Activated CD4-positive, CD25-positive, alpha-beta regulatory T cell treated with anti-CD3 and anti-CD28 coated beads, Interleukin-2, amount 50 U/mL, for 72 hours (primary cell): Measurements from ENCODE around the gene CACUL1.
"Not testable (repeated sequence)": the region's sequence is repeated elsewhere in the genome, so short reads cannot be mapped to it uniquely, and the experiment has no call there.

Experiments used
- DNase-seq: peaks from one replicate; pipeline ENCODE4 v3.0.0; 2021

The CACUL1 gene

DNA sequence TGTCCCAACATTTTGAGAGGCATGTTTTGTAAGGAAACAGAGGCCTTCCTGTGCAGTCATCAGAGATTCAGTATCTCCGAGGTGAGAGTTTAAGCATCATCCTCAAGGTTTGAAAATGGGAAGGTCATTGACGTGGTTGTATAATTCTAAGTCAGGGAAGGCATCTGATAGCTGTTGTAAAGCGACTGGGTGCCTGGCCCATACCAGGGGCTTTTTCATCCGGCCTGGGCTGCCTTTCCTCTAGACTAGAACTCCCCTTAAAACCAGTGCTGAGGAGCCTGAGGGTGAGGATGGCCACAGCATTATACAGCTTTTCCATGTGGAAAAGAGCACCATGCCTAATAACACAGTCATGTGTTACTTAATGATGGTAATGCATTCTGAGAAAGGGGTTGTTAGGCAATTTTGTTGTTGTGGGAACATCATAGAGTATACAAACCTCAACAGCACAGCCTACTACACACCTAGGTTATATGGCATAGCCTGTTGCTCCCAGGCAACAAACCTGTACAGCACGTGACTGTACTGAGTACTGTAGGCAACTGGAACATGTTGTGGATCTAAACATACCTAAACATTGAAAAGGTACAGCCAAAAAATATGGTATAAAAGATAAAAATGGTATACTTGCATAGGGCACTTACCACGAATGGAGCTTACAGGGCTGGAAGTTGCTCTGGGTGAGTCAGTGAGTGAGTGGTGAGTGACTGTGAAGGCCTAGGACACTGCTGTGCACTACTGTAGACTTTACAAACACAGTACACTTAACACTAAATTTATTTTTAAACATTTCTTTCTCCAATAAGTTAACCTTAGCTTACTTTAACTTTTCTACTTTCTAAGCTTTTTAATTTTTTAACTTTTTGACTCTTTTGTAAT is 13.5 kb upstream of the CACUL1 start:
- no peak for DNase-seq

DNA sequence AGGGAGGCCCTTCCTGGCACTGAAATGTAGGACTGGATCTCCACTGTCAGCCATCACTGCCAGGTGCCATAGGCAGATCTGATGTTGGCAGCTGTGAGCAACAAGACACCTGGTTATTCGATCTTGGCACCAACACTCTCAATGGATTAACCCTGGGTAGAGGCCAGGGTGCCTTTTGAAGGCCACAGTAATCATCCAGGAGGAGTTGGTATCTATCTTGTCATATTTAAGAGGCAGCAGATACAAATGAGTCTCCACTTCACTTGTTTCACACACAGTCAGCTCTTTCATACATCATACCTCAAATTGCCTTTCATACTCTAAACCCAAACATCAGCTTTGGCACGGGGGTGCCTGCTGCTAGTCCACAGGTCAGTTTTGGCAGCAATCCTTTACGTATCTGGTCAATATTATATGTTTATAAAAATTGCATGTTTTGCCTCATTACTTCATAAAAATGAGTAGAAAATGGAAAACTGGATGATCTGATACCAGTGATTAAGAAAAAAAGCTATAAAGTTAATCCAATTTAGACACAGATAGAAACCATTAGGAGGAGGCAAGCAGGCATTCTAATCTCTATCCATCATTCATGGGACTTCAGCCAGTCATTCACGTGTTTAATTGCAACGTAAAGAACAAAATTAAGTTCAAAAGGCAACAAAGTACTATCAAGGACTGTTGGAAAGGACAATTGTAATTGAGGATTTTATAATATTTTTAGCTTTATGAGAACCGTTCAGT is 12.7 kb upstream of the CACUL1 start:
- no peak for DNase-seq

DNA sequence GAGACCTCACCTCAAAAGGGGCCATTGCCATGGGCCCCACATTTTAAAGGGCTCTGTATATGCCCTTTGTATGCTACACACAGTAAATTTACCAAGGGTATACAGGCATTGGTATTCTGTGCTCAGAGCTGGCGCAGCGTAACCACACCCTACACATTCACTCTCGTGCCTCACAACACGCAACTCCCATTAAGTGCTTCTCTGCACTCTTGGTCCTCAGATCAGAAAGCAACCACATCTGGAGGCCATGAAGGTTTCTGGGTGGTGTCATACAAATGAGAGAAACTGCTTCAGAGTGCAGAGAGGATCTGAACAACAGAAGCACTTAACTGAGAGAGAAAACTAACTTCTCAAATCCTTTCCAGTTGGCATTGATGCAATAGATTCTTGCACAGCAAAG is 9.4 kb upstream of the CACUL1 start:
- DNase-seq: no peak

DNA sequence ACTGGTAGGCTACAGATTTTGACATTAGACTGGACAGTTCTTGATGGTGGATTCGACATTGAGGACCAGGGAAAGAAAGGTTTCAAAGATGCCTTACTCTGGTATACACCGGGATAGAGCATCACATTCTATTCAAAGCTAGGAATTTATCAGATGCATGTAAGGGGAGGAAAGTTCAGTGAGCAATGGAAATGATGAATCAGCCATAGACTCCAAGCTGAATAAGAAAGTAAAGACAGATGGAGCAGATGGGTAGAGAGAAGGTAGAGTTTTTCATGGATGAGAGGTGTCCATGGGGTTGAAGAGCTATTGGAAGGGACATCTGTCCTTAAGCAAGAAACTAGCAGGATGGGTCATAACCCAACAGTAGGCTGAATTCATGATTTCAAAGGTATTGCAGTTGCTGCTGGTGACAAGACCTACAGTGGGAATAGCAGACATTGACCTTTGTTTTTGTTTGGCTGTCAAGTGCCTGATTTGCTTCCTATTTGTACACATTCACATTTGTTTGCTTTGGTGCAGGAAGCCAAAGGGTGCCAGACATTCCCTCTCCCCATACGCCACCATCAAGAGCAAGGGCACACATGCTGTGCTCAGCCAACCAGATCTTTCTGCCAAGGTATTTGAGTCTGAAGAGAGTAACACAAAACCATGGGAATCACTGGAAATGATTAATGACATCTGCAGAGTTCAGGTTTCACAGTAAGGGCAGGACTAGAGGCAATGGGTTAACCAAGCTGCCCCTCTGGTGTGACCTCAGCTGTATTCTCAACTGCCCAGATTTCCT is 8.6 kb upstream of the CACUL1 start:
- no peak for DNase-seq

DNA sequence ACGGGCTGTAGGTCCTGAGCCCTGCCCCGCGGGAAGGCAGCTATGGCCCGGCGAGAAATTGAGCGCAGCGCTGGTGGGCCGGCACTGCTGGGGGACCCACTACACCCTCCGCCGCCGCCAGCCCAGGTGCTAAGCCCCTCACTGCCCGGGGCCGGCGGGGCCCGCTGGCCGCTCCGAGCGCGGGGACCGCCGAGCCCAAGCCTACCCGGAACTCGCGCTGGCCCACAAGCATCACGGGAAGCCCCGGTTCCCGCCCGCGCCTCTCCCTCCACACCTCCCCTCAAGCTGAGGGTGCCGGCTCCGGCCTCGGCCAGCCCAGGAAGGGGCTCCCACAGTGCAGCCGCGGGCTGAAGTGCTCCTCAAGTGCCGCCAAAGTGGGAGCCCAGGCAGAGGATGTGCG is 5.5 kb upstream of the CACUL1 start:
- no peak for DNase-seq

DNA sequence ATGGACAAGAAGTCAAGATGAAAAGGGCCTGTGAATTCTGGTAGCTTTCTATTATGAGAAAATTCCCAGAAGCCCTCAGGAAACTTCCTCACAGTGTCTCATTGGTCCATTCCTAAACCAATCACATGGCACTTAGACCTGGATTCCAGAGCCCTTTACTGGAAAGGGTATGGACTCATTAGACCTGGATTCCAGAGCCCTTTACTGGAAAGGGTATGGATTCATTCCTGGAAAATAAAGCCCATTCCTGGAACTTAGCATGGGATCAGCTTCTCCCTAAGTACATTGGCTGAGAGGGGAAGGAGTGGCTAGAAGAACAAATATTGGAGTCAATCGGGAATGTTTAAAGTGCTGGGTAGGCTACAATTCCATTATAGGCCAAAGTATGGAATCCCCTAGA is 3.7 kb upstream of the CACUL1 start:
- no peak for DNase-seq

DNA sequence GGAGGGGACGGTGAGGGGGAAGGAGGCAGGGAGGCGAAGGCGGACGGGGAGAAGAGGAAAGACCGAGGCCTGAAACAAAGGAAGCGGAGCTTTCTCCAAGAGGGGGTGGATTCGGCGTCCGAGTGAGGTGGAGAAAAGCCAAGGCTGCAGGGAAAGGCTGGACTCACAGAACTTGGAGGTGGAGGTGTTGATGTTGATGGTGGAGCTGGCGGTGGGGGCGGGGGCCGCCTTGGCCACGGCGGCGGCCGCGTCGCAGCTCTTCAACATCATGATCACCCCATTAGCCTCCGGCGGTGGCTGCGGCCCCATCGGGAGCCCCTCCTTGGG is 578 bp downstream of the CACUL1 start:
- peak; percentile 51 for DNase-seq

DNA sequence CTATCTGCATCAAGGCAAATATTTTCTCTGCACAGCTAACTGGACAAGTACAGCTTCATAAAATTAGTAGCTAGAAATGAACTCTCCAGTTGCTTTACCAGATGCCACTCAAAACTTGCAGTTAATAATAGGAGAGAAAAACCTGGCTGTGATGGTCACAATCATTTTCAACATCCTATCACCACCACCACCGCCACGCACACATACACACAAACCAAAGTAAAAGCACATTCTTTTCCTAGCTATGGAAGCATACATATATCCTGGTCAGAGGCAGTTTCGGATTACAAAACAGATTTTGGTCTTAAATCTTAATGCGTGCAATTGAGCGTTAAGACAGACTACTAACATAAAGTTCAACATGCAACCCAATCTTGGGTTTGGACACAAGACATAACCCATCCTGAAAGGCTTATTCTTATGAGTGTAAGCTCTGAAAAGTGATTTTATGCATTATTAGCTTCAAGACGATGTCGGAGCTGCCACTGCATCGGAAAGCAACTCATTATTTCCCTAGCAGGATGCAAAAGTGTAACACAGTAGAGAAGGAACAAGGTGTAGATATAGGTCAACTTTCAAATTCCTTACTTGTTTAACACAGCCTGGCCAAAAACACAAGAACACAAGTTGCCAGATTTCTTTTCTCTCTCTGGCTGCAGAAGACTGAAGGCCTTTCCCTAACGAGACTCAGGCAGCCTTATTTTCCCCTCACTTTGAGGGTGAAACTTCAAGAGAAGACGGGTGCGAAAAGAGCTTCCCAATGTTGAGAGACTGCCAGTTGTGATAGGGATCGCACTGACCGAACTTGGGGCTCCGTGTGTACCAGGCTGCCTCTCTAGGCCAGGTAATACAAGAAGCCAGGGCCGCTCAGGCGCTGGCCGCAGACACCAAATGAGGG is 1.2 kb downstream of the CACUL1 start:
- no peak for DNase-seq

DNA sequence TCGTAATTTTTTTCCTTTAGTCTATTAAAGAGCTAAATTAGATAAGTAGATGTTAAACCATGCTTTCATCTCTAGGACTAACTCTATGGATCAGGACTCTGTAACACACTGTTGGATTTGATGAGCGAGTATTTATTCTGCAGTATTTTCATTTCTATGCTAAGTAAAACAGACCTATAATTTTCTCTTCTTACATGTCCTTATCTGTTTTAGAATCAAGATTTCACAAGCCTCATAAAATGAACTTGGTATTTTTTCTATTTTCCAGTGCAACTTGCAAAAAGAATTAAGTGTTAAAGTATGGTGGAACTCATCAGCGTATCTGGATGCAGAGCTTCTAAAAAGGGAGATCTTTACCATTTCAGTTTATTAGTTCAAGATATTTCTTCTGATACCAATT is 2.4 kb downstream of the CACUL1 start:
- no peak for DNase-seq

DNA sequence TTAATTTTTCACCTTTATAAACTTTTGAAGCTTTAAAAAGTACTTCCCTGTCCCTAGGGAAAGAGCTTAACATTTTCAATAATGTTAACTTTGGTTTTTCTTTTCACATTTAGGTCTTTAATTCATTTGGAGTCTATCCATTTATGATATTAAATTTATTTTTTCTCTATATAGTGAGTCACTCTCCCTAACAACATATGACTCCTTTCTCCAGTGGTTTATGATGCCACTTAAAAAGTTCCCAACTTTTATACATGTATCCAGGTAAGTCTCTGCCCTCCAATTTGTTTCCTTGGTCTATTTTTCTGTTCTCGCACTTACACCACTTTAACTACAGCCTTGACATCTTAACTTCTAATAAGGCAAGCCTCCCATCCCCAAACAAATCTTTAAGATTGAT is 3.5 kb downstream of the CACUL1 start:
- DNase-seq: no peak

DNA sequence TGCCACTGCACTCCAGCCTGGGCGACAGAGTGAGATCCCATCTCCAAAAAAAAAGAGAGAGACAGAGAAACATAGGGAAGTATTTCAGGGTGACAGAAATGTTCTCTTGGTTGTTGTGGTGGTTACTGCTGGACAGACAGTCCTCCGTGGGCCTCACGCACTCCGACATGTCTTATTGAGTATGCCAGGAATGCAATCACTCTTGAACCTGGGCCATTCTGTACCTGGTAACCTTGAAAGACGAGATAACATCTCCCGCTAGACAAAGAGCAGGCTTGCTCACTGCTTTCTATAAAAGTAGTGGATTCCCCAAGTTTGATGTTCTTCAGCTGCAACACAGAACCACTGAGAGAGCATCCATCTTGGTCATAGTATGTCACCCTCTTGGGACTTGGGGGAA is 6.7 kb downstream of the CACUL1 start:
- no peak for DNase-seq

DNA sequence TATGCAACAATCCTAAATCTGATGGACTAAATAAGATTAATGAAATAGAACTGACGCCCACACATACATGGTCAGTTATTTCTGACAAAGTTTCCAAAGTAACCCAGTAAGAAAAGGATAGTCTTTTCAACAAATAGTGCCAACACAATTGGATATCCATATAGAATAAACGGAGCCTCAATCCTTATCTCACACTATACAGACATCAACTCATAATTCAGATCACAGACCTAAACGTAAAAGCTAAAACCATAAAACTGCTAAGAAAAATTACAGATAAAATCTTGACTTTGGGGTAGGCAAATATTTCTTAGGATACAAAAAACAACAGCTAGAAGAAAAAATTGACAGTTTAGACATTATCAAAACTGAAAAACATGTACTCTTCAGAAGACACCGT is 8.5 kb downstream of the CACUL1 start:
- DNase-seq: no peak

DNA sequence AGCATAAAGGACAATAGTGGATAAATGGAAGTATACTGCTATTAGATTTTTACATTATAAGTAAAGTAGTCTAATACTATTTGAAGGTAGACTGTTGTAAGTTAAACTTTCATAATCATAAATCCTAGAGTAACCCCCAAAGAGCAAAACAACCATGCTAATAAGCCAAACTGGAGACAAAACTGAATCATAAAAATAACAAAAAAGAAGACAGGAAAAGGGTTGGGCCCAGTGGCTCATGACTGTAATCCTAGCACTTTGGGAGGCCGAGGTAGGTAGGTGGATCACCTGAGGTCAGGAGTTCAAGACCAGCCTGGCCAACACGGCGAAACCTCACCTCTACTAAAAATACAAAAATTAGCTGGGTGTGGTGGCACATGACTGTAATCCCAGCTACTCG is 9.7 kb downstream of the CACUL1 start:
- DNase-seq: no peak

DNA sequence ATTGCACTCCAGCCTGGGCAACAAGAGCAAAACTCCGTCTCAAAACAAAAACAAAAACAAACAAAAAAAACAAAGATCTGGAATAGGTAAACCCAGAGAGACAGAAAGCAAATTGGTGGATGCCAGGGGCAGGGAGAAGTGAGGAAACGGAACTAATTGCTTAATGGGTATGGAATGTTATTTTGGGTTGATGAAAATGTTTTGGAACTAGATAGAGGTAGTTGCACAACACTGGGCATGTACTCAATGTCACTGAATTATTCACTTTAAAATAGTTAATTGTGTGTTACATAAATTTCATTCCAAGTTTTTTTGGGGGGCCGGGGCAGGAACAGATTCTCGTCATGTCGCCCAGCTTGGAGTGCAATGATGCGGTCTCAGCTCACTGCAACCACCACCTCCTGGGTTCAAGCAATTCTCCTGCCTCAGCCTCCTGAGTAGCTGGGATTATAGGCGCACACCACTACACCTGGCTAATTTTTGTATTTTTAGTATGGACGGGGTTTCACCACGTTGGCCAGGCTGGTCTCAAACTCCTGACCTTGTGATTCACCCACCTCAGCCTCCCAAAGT is 10.3 kb downstream of the CACUL1 start:
- DNase-seq: not testable (repeated sequence)

DNA sequence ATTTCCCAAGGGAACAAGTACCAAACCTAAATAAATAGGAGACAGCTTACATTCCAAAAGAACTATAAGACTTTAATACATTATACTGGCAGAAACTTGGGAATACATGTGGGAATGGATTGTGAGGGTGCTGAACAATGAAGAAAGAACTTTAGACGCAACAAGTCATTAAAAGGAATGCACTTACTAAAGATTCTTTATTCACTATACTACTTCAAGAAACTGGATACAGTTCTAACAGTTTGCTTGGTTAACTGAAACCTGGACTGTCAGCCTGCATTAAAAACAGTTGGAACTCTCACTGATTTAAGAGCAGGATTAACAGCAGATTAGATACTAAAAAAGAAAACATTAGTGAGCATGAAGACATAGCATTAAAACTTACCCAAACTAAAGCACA is 12.0 kb downstream of the CACUL1 start:
- DNase-seq: no peak

DNA sequence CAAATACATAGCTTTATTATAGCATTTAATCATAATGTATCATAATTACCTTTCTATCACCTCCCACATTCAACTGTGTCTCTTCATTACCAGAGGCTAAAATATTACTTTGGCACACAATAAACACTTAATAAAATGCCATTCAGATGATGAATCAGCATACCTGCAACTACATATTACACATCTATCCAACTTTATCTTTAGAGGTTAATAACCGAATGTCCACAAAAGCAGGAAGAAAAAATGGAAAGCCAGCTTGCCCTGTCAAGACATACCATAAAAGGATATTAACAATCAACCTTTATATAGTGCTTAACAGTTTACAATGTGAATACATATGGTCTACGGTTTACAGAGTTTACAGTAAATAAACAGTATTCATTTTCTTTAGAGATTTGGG is 12.7 kb downstream of the CACUL1 start:
- DNase-seq: no peak

DNA sequence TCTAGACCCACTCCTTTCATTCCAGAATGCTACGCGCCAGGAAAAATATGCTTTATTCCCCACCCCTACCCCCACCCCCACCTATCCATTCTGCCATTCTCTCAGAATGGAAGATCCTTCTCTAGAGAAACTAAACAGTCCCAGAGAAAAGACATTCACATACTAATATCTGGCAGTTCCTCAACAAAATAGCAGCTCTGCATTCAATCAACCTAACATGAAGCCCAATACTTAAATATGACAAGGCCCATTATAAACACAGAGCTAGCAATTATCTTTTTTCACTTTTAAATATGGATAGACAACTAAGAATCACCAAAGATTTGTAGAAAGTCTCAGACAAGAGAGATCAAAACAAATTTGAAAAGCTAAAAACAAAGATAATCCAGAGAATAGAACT is 16.4 kb downstream of the CACUL1 start:
- no peak for DNase-seq

DNA sequence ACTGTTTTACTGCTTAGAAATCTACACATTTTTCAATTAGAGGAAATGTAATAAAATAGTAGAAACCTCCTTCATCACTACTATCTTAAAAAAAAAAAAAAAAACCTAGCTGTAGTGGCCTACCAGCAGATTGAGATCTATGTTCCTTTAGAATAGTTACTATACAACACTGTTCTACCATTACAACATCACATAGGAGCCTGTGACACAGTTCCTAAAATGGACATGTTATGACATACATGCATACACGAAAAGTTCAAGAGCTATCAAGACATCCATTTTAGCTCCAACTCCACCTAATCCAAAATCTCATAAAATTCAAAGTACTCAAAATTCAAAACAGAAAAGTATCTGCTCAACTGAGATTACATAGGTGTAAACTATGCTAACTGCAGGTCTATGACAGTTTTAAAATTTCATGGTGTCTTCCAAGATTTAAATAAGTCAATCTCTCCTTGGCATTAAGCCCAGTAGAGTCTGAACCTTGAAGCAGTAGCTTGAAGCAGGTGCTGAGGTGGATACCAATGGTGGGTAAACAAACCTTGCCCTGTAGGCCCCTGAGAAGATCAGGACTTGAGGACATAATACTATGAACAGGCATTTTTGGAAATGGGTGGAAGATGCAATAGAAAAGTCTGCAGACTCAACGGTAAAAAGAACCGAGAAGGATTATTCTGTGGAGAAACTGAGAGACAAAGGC is 17.0 kb downstream of the CACUL1 start:
- DNase-seq: no peak

DNA sequence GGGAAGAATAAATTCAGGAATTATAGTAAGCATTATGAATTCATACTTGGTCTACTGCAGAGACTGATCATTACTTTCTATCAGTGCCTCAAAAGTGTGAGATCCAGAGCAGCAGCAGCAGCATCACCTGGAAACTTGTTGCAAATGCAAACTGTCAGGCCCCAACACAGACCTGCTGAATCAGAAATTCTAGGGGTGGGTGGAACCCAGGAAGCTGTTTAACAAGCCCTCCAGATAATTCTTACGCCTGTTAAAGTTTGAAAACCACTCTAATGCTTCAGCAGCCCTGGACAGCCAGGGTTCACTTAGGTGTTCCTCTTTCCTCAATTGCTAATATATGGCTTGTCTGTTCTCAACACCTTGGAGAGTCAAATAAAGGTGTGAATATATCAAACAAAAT is 19.5 kb downstream of the CACUL1 start:
- DNase-seq: no peak

DNA sequence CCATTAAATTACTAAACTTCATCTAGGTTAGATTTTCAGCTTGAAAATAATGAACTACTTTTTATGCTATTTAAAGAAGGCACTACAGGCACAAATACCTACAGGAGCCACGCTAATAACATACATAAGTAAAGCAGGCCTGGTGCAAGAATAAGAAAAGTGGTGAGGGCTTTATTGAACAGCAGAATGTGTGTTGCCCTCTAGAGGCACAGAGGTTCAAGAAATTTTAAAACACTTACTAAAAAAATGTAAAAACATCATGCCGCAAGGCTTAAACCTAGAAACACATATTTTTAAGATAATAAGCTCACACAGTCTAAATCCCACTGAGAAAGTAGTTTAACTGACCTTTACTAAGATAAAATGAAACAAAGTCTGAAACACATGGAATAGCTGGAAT is 20.3 kb downstream of the CACUL1 start:
- no peak for DNase-seq

DNA sequence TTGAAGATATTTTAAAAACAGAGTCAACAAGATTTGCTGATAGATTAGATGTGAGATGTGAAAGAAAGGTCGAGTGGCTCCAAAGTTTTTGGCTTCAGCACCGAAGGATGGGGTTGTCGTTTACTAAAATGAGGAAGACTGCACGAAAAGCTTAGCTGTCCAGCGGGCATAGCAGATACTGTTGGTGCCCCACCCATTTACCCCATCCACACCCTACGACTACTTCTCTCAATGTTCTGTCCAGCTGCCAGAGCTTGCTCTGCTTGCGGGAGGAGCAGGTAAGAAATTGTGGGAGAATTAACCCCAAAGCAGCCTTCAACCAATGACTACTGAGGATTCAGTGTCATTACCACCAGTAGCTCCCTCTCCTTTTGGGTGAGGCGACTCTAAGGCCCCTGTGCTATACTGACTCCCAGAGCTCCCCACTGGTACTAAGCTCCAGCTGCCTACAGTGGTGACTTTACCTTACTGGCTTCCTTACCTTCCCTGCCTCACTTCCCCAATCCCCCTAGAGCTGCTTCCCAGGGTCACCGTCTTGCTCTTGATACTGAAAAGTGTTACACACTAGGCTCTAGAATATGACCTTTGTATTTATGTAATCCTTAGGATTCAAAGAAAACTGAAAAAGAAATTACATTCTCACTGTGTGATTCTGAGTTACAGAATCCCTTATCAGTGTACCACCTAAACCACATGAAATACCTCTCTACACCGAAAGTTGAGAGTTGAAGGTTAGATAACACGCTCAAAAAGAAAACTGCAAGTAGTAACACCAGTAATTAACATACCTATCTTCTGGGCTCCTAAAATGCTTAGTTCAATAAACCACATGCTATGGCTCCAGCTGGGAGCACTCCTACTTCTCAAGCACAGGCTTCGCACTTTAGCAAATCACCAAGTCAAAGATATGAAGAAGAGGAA is 22.3 kb downstream of the CACUL1 start:
- DNase-seq: no peak
